ENCODE measurements around the gene SIPA1L3. TPM values are rescaled to one million over a fixed set of nuclear protein-coding genes. Genes with fewer than 3 reads are reported as not detected.

Gene SIPA1L3
- total and polyA plus RNA-seq, 2 of the 13 experiments (the other 11 are each of a cell fraction or from before 2014, with no cell fraction given) = 5.5 to 7.7 TPM

GRCh38 chr19:37874784-37875183, 32.2 kb upstream of the SIPA1L3 start (continued):
- TF ChIP-seq DPF2 (CRISPR knock-in tag; IDR thresholded peaks at IDR 0.05; ENCODE audit: borderline replicate concordance, low read depth) = no peak
- TF ChIP-seq ZSCAN21 (CRISPR knock-in tag; IDR thresholded peaks at IDR 0.05; ENCODE audit: borderline replicate concordance) = 0 out of 2 replicates have a peak, but pooled peaks have one; percentile 36
- TF ChIP-seq, protein P1, sequence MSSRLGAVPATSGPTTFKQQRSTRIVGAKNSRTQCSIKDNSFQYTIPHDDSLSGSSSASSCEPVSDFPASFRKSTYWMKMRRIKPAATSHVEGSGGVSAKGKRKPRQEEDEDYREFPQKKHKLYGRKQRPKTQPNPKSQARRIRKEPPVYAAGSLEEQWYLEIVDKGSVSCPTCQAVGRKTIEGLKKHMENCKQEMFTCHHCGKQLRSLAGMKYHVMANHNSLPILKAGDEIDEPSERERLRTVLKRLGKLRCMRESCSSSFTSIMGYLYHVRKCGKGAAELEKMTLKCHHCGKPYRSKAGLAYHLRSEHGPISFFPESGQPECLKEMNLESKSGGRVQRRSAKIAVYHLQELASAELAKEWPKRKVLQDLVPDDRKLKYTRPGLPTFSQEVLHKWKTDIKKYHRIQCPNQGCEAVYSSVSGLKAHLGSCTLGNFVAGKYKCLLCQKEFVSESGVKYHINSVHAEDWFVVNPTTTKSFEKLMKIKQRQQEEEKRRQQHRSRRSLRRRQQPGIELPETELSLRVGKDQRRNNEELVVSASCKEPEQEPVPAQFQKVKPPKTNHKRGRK (CRISPR knock-in tag; IDR thresholded peaks at IDR 0.05) = no peak
- peak; percentile 33; the same call in 1 of the 2 replicates for TF ChIP-seq CEBPB (IDR thresholded peaks at IDR 0.05; ENCODE audit: borderline replicate concordance, low read depth, low read length)

DNA sequence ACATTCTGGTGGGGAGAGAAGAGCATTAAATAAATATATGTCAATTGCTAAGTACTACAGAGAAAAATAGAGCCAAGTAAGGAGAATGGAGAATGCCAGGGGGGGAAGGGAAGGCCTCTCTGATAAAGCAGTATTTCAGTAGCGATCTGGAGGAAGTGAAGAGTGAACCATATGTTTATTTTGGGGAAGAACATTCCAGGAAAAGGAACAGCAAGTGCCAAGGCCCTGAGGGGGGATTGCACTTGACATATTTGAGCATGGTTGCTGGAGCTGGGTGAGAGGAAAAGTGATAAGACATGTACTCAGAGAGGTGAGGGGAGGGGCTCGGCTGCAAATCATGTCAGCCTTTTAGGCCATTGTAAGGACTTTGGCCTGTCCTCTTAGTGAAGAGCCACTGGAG, 31.0 kb upstream of the SIPA1L3 start:
- no peak for FAIRE-seq
- 0% methylated on average over 2 of the region's 2 CpGs for WGBS (ENCODE audit: low lambda C conversion rate)
- POLR2A ChIA-PET = no interaction called here
- Histone ChIP-seq H2AFZ (ENCODE audit: low read length) (no peak overlapping the region), H3K4me1 (ENCODE audit: insufficient read depth, low read length) (peaks cover 21% of the 10 kb centered on the region), H4K20me1 (ENCODE audit: insufficient read depth, low read length) (no peaks in the 10 kb centered on the region), H3K79me2 (ENCODE audit: insufficient read depth, low read length) (no peaks in the 10 kb centered on the region), H3K9me3 (ENCODE audit: low read length) (no peaks in the 10 kb centered on the region), H3K36me3 (replicated peaks in 1 of 2; ENCODE audit: control insufficient read depth in 1 of 2, insufficient read depth in 2 of 2, low read length in 2 of 2) (no peaks in the 10 kb centered on the region), H3K4me2 (ENCODE audit: low read depth, low read length) (peak overlapping the region; percentile 12; the same call in 1 of the 2 replicates), H3K4me3 (replicated peaks in 1 of 3; ENCODE audit: insufficient read depth in 1 of 3, low read depth in 2 of 3, low read length in 3 of 3) (no peak overlapping the region), H3K27me3 (ENCODE audit: control insufficient read depth in 1 of 2, insufficient read depth in 2 of 2, low read length in 2 of 2) (no peaks in the 10 kb centered on the region), H3K27ac (ENCODE audit: extremely low read length, insufficient read depth, low read length) (no peak overlapping the region), H3K9ac (ENCODE audit: insufficient read depth, low read depth, low read length) (no peak overlapping the region)
- DNase-seq (ENCODE audit: low spot score) = no peak
- ATAC-seq = no peak
- intact Hi-C loops (cut with micrococcal nuclease; ENCODE audit: unreplicated experiment) (no loop called here), in situ Hi-C loops (cut with HindIII; ENCODE audit: extremely low pct_ligation_motif_present, low pct_unique_long_range_greater_than_20kb) (no loop called here)
- no peak for TF ChIP-seq HOXA5 (CRISPR knock-in tag; IDR thresholded peaks at IDR 0.05)
- TF ChIP-seq HIVEP1 (CRISPR knock-in tag; IDR thresholded peaks at IDR 0.05) = no peak
- no peak for TF ChIP-seq JARID2 (CRISPR knock-in tag; IDR thresholded peaks at IDR 0.05; ENCODE audit: insufficient replicate concordance)
- no peak for TF ChIP-seq AKAP8 (CRISPR knock-in tag; IDR thresholded peaks at IDR 0.05)
- no peak for TF ChIP-seq ZNF546 (CRISPR knock-in tag; conservative IDR thresholded peaks at IDR 0.05)
- TF ChIP-seq, protein P2, sequence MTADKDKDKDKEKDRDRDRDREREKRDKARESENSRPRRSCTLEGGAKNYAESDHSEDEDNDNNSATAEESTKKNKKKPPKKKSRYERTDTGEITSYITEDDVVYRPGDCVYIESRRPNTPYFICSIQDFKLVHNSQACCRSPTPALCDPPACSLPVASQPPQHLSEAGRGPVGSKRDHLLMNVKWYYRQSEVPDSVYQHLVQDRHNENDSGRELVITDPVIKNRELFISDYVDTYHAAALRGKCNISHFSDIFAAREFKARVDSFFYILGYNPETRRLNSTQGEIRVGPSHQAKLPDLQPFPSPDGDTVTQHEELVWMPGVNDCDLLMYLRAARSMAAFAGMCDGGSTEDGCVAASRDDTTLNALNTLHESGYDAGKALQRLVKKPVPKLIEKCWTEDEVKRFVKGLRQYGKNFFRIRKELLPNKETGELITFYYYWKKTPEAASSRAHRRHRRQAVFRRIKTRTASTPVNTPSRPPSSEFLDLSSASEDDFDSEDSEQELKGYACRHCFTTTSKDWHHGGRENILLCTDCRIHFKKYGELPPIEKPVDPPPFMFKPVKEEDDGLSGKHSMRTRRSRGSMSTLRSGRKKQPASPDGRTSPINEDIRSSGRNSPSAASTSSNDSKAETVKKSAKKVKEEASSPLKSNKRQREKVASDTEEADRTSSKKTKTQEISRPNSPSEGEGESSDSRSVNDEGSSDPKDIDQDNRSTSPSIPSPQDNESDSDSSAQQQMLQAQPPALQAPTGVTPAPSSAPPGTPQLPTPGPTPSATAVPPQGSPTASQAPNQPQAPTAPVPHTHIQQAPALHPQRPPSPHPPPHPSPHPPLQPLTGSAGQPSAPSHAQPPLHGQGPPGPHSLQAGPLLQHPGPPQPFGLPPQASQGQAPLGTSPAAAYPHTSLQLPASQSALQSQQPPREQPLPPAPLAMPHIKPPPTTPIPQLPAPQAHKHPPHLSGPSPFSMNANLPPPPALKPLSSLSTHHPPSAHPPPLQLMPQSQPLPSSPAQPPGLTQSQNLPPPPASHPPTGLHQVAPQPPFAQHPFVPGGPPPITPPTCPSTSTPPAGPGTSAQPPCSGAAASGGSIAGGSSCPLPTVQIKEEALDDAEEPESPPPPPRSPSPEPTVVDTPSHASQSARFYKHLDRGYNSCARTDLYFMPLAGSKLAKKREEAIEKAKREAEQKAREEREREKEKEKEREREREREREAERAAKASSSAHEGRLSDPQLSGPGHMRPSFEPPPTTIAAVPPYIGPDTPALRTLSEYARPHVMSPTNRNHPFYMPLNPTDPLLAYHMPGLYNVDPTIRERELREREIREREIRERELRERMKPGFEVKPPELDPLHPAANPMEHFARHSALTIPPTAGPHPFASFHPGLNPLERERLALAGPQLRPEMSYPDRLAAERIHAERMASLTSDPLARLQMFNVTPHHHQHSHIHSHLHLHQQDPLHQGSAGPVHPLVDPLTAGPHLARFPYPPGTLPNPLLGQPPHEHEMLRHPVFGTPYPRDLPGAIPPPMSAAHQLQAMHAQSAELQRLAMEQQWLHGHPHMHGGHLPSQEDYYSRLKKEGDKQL (CRISPR knock-in tag; IDR thresholded peaks at IDR 0.05; ENCODE audit: low read depth) = no peak
- no peak for TF ChIP-seq CHD4 (IDR thresholded peaks at IDR 0.05; ENCODE audit: borderline replicate concordance, low read length)
- TF ChIP-seq AHR (CRISPR knock-in tag; IDR thresholded peaks at IDR 0.05) = no peak
- TF ChIP-seq CENPT (CRISPR knock-in tag; IDR thresholded peaks at IDR 0.05; ENCODE audit: low read depth) = no peak
- TF ChIP-seq DDIT3 (CRISPR knock-in tag; IDR thresholded peaks at IDR 0.05) = no peak
- no peak for TF ChIP-seq EHMT2 (IDR thresholded peaks at IDR 0.05; ENCODE audit: borderline replicate concordance, low read depth, low read length)
- TF ChIP-seq RBM22 (optimal IDR thresholded peaks at IDR 0.05; ENCODE audit: low read length) = no peak
- TF ChIP-seq SIX1 (CRISPR knock-in tag; IDR thresholded peaks at IDR 0.05; ENCODE audit: borderline replicate concordance) = no peak
- CTCF ChIA-PET (ENCODE audit: low intra/inter-chr PET ratio, low total read pairs) = no interaction called here
- BruUV-seq (replicated peaks) = no TSS peak
